HEK293T (cell line): ENCODE measurements around the gene RASGRP3.

Experiments used
- CTCF ChIA-PET: fragments of 350-600 bp; formaldehyde crosslinking; extraction: SDS; loops from one replicate; lab custom pipeline; 2021; ENCODE audit warnings: antibody characterized with exemption, inconsistent platforms; lab: Yijun Ruan, JAX
- POLR2A ChIA-PET: fragments of 350-600 bp; formaldehyde crosslinking; extraction: SDS; loops from one replicate; lab custom pipeline; 2020; ENCODE audit warnings: antibody characterized with exemption, inconsistent platforms; lab: Yijun Ruan, JAX
- DNase-seq: peaks from one replicate; pipeline ENCODE4 v3.0.0; 2012; ENCODE audit warnings: mixed read lengths; ENCODE audit errors: extremely low spot score
- ARNT ChIP-seq: fragments of 450-650 bp; IDR thresholded peaks from 2 replicates; pipeline ENCODE4 v1.6.1; 2017; ENCODE audit warnings: mild to moderate bottlenecking
- BHLHE40 ChIP-seq: fragments of 450-650 bp; IDR thresholded peaks from 2 replicates; pipeline ENCODE4 v1.6.1; 2016; ENCODE audit warnings: mild to moderate bottlenecking, moderate library complexity, borderline replicate concordance
- CTBP1 ChIP-seq: fragments of 450-650 bp; IDR thresholded peaks from 2 replicates; pipeline ENCODE4 v1.6.1; 2016; ENCODE audit warnings: borderline replicate concordance
- ELF4 ChIP-seq: fragments of 450-650 bp; IDR thresholded peaks from 2 replicates; pipeline ENCODE4 v1.6.1; 2017; ENCODE audit warnings: antibody characterized with exemption
- FOXA1 ChIP-seq: fragments of 450-650 bp; IDR thresholded peaks from 2 replicates; pipeline ENCODE4 v1.6.1; 2016; ENCODE audit warnings: mild to moderate bottlenecking
- FOXK2 ChIP-seq: fragments of 450-650 bp; IDR thresholded peaks from 2 replicates; pipeline ENCODE4 v1.6.1; 2016; ENCODE audit warnings: mild to moderate bottlenecking
- FOXM1 ChIP-seq: fragments of 450-650 bp; IDR thresholded peaks from 2 replicates; pipeline ENCODE4 v1.6.1; 2017; ENCODE audit warnings: mild to moderate bottlenecking, borderline replicate concordance
- HDGF ChIP-seq: fragments of 450-650 bp; IDR thresholded peaks from 2 replicates; pipeline ENCODE4 v1.6.1; 2017; ENCODE audit warnings: antibody characterized with exemption, borderline replicate concordance
- L3MBTL2 ChIP-seq: fragments of 450-650 bp; conservative IDR thresholded peaks from 2 replicates; pipeline ENCODE4 v1.6.1; 2016; ENCODE audit warnings: mild to moderate bottlenecking
- LEF1 ChIP-seq: fragments of 450-650 bp; IDR thresholded peaks from 2 replicates; pipeline ENCODE4 v1.6.1; 2017; ENCODE audit warnings: mild to moderate bottlenecking, borderline replicate concordance
- NFRKB ChIP-seq: fragments of 450-650 bp; IDR thresholded peaks from 2 replicates; pipeline ENCODE4 v1.6.1; 2016; ENCODE audit warnings: mild to moderate bottlenecking, moderate library complexity
- PKNOX1 ChIP-seq: fragments of 450-650 bp; IDR thresholded peaks from 2 replicates; pipeline ENCODE4 v1.6.1; 2016
- SP1 ChIP-seq: fragments of 450-650 bp; IDR thresholded peaks from 2 replicates; pipeline ENCODE4 v1.6.1; 2017
- SUZ12 ChIP-seq: fragments of 450-650 bp; IDR thresholded peaks from 2 replicates; pipeline ENCODE4 v1.6.1; 2016; ENCODE audit warnings: mild to moderate bottlenecking
- TARDBP ChIP-seq: fragments of 450-650 bp; IDR thresholded peaks from 2 replicates; pipeline ENCODE4 v1.6.1; 2016
- ZNF384 ChIP-seq: fragments of 450-650 bp; IDR thresholded peaks from 2 replicates; pipeline ENCODE4 v1.6.1; 2016

RASGRP3 gene

GRCh38 chr2:33513480-33513879 is 37.0 kb downstream of the RASGRP3 start:
- POLR2A ChIA-PET, result interaction anchor here (0.7 kb wide), 1 partner anchor 38 kb away, joined by 3 read pairs; no protein-coding TSS in a partner anchor

GRCh38 chr2:33516456-33516995 is 40.1 kb downstream of the RASGRP3 start:
- DNase-seq, result no peak
- no peak for TF ChIP-seq CTBP1
- TF ChIP-seq L3MBTL2, result no peak
- no peak for TF ChIP-seq FOXA1
- TF ChIP-seq NFRKB, result no peak
- TF ChIP-seq ARNT, result no peak
- TF ChIP-seq SUZ12, result no peak
- TF ChIP-seq SP1, result no peak
- no peak for TF ChIP-seq PKNOX1
- TF ChIP-seq ZNF384, result no peak
- TF ChIP-seq HDGF, result no peak
- TF ChIP-seq FOXM1, result no peak
- TF ChIP-seq LEF1, result no peak
- no peak for TF ChIP-seq TARDBP
- no peak for TF ChIP-seq BHLHE40
- TF ChIP-seq FOXK2, result no peak
- no peak for TF ChIP-seq ELF4
- POLR2A ChIA-PET, result no interaction called here
- CTCF ChIA-PET, result no interaction called here

More at GRCh38 chr2:33513480-33513879, 37.0 kb downstream of the RASGRP3 start:
- CTCF ChIA-PET, result no interaction called here
- TF ChIP-seq ELF4 (no peak), NFRKB (no peak), CTBP1 (no peak), LEF1 (no peak), SP1 (no peak), BHLHE40 (no peak), TARDBP (no peak), PKNOX1 (no peak), FOXA1 (no peak), FOXK2 (no peak)
- no peak for DNase-seq

- ChIA-PET POLR2A (no interaction called here), CTCF (no interaction called here)
- no peak for DNase-seq
- TF ChIP-seq BHLHE40 (no peak), ZNF384 (no peak), HDGF (no peak), ELF4 (no peak), FOXK2 (no peak), CTBP1 (no peak), SUZ12 (no peak), L3MBTL2 (no peak), LEF1 (no peak), FOXM1 (no peak), TARDBP (no peak), NFRKB (no peak), FOXA1 (no peak), SP1 (no peak)
These were observed 41.8 kb downstream of the RASGRP3 start for GRCh38 chr2:33518200-33518599.

GRCh38 chr2:33518929-33519328 is 42.5 kb downstream of the RASGRP3 start:
- CTCF ChIA-PET, result no interaction called here
- no peak for DNase-seq
- no peak for TF ChIP-seq SUZ12
- TF ChIP-seq BHLHE40, result no peak
- TF ChIP-seq ZNF384, result no peak
- no peak for TF ChIP-seq ARNT
- no peak for TF ChIP-seq LEF1
- TF ChIP-seq ELF4, result no peak
- no peak for TF ChIP-seq NFRKB
- POLR2A ChIA-PET, result no interaction called here

GRCh38 chr2:33521791-33522281 is 45.4 kb downstream of the RASGRP3 start:
- TF ChIP-seq NFRKB, result no peak
- TF ChIP-seq PKNOX1, result peak; percentile 64; the same call in 1 of the 2 replicates
- TF ChIP-seq CTBP1, result no peak
- ChIA-PET POLR2A (no interaction called here), CTCF (no interaction called here)
- DNase-seq, result no peak

- TF ChIP-seq TARDBP (no peak), FOXA1 (no peak), L3MBTL2 (no peak), ARNT (no peak)
- CTCF ChIA-PET, result no interaction called here
- no peak for DNase-seq
- POLR2A ChIA-PET, result no interaction called here
These were observed 46.1 kb downstream of the RASGRP3 start for GRCh38 chr2:33522576-33522975.

GRCh38 chr2:33525666-33526065 is 49.2 kb downstream of the RASGRP3 start:
- DNase-seq, result no peak

More at GRCh38 chr2:33525666-33526065, 49.2 kb downstream of the RASGRP3 start:
- TF ChIP-seq NFRKB (no peak), SP1 (no peak), SUZ12 (no peak), TARDBP (no peak), ARNT (no peak), CTBP1 (no peak), L3MBTL2 (no peak), BHLHE40 (no peak), PKNOX1 (no peak), HDGF (no peak), FOXM1 (no peak)
- ChIA-PET CTCF (interaction anchor here (0.6 kb wide), 1 partner anchor 50 kb away, joined by 6 read pairs; no protein-coding TSS in a partner anchor), POLR2A (no interaction called here)
